A549 (cell line): ENCODE data around the gene TBX6. TPM values are rescaled to one million over a fixed set of nuclear protein-coding genes. Genes with fewer than 3 reads are reported as not detected.

Source experiments
- ATAC-seq, 2 experiments: fragments of 200-7000 bp in 1 of 2; fragments of >200 bp in 1 of 2; cut with Nextera tagmentation in 1 of 2; cut with Tn5 transposase in 1 of 2; 3 replicates each; pipeline versions ENCODE4 v1.8.0 to v1.9.1; 2018 to 2020; ENCODE audit warnings: mild to moderate bottlenecking in 1 of 2, moderate library complexity in 1 of 2
- CTCF ChIA-PET: fragments of 300-600 bp; sonication (Branson Sonifier 250); formaldehyde crosslinking; extraction: SDS; loops from one replicate; lab custom pipeline; 2021; ENCODE audit warnings: antibody characterized with exemption, inconsistent platforms; lab: Yijun Ruan, JAX
- POLR2A ChIA-PET: fragments of 350-600 bp; formaldehyde crosslinking; extraction: SDS; loops from one replicate; lab custom pipeline; 2021; ENCODE audit warnings: antibody characterized with exemption, inconsistent platforms; lab: Yijun Ruan, JAX
- DNase-seq, 2 experiments: peaks; one replicate each; pipeline versions ENCODE4 v3.0.0 to v3.0.0-alpha.2; 2011 to 2016; ENCODE audit warnings: low read depth in 1 of 2, low spot score in 1 of 2
- FAIRE-seq: peaks from 2 replicates; lab custom pipeline; 2011; peaks lifted over from hg19 to GRCh38; lab: Jason Lieb, UNC
- H3K27ac ChIP-seq, 2 experiments: fragments of >200 bp; sonication (Bioruptor Twin); formaldehyde crosslinking; 3 replicates each; pipeline ENCODE4 v1.5.1; 2016 to 2017
- H3K4me1 ChIP-seq: fragments of >200 bp; sonication (Bioruptor Twin); formaldehyde crosslinking; 3 replicates; pipeline ENCODE4 v1.6.1; 2016
- H3K4me2 ChIP-seq: fragments of >200 bp; sonication (Bioruptor Twin); formaldehyde crosslinking; 3 replicates; pipeline ENCODE4 v1.6.1; 2016
- H3K4me3 ChIP-seq: fragments of >200 bp; sonication (Bioruptor Twin); formaldehyde crosslinking; 3 replicates; pipeline ENCODE4 v1.5.1; 2016
- H3K9me3 ChIP-seq: fragments of >200 bp; sonication (Bioruptor Twin); formaldehyde crosslinking; 3 replicates; pipeline ENCODE4 v1.6.1; 2016
- CBX2 ChIP-seq: fragments of 200-600 bp; sonication (generic); IDR thresholded peaks from 2 replicates; pipeline ENCODE4 v1.6.1; 2016; ENCODE audit warnings: low read depth, mild to moderate bottlenecking, borderline replicate concordance
- CBX8 ChIP-seq: fragments of 200-600 bp; sonication (generic); IDR thresholded peaks from 2 replicates; pipeline ENCODE4 v1.6.1; 2016
- EHF ChIP-seq: fragments of 250-450 bp; sonication (Bioruptor Pico); IDR thresholded peaks from 2 replicates; pipeline ENCODE4 v1.5.0; 2020; ENCODE audit warnings: mild to moderate bottlenecking
- ESRRA ChIP-seq: fragments of 150-350 bp; IDR thresholded peaks from 2 replicates; pipeline ENCODE4 v1.6.1; 2014; ENCODE audit warnings: mild to moderate bottlenecking, low read length, borderline replicate concordance
- FOSB ChIP-seq: fragments of 250-450 bp; sonication (Bioruptor Pico); IDR thresholded peaks from 2 replicates; pipeline ENCODE4 v1.5.0; 2020; ENCODE audit warnings: mild to moderate bottlenecking, moderate library complexity
- FOXS1 ChIP-seq: fragments of 250-450 bp; sonication (Bioruptor Pico); IDR thresholded peaks from 2 replicates; pipeline ENCODE4 v1.5.0; 2020; ENCODE audit warnings: mild to moderate bottlenecking, moderate library complexity
- HDAC2 ChIP-seq: fragments of 200-600 bp; sonication (generic); IDR thresholded peaks from 2 replicates; pipeline ENCODE4 v1.6.1; 2016
- HOXB5 ChIP-seq: fragments of 250-450 bp; sonication (Bioruptor Pico); IDR thresholded peaks from 2 replicates; pipeline ENCODE4 v1.5.0; 2020; ENCODE audit warnings: mild to moderate bottlenecking, moderate library complexity
- JUN ChIP-seq, 2 experiments: fragments of >200 bp; sonication (Bioruptor Twin); formaldehyde crosslinking; IDR thresholded peaks; 2 replicates in 1 of 2; 3 replicates in 1 of 2; pipeline ENCODE4 v1.6.1; 2016 to 2017
- MAZ ChIP-seq: fragments of 150-350 bp; IDR thresholded peaks from 2 replicates; pipeline ENCODE4 v1.6.1; 2014; ENCODE audit warnings: antibody characterized with exemption, low read depth, low read length, borderline replicate concordance
- NFE2L2 ChIP-seq: fragments of 150-350 bp; conservative IDR thresholded peaks from 2 replicates; pipeline ENCODE4 v1.6.1; 2014; ENCODE audit warnings: low read length
- NR3C1 ChIP-seq: fragments of >200 bp; sonication (Bioruptor Twin); formaldehyde crosslinking; IDR thresholded peaks from 3 replicates; pipeline ENCODE4 v1.6.1; 2017
- RNF2 ChIP-seq: fragments of 200-600 bp; sonication (generic); IDR thresholded peaks from 2 replicates; pipeline ENCODE4 v1.6.1; 2016; ENCODE audit warnings: low read depth, mild to moderate bottlenecking, antibody characterized with exemption, moderate library complexity, borderline replicate concordance
- SMC3 ChIP-seq: fragments of >200 bp; sonication (Bioruptor Twin); formaldehyde crosslinking; IDR thresholded peaks from 3 replicates; pipeline ENCODE4 v1.6.1; 2018; ENCODE audit warnings: inconsistent platforms
- SREBF2 ChIP-seq: fragments of 450-650 bp; IDR thresholded peaks from 2 replicates; pipeline ENCODE4 v1.6.1; 2014; ENCODE audit warnings: mild to moderate bottlenecking, moderate library complexity
- ZNF302 ChIP-seq: fragments of 250-450 bp; sonication (Bioruptor Pico); IDR thresholded peaks from 2 replicates; pipeline ENCODE4 v1.9.0; 2021; ENCODE audit warnings: inconsistent platforms, mild to moderate bottlenecking, moderate library complexity
- WGBS: methylation state at CpG from one replicate; pipeline ENCODE4 v1.1.6; 2017; ENCODE audit errors: missing lambda C conversion rate; 5-methylcytosine and 5-hydroxymethylcytosine counted together
- polyA plus RNA-seq, 4 experiments: library from polyadenylated mRNA; depleted of rRNA in 3 of 4; stranded (reverse); fragments of >200 nt; fragmentation: RNase III in 1 of 4; extraction: RNeasy Plus Mini Kit Qiagen cat#74134 plus additional on column Dnase treatment in 1 of 4; gene quantifications; 2 replicates in 3 of 4; 3 replicates in 1 of 4; pipeline ENCODE4 v1.2.3, GENCODE V29; 2011 to 2017
- TF ChIP-seq, protein P1 (sequence below): fragments of >200 bp; sonication (Bioruptor Twin); formaldehyde crosslinking; IDR thresholded peaks from 2 replicates; pipeline ENCODE4 v1.6.1; 2016
- TF ChIP-seq, protein P2 (sequence below): IDR thresholded peaks from 2 replicates; pipeline ENCODE4 v1.6.1; 2012; ENCODE audit warnings: low read depth, borderline replicate concordance
- TF ChIP-seq, protein P3 (sequence below): fragments of >200 bp; sonication (Bioruptor Twin); formaldehyde crosslinking; IDR thresholded peaks from 3 replicates; pipeline ENCODE4 v1.6.1; 2016
- TF ChIP-seq, protein P4 (sequence below): fragments of >200 bp; sonication (Bioruptor Twin); formaldehyde crosslinking; IDR thresholded peaks from 3 replicates; pipeline ENCODE4 v1.5.1; 2016
- TF ChIP-seq, protein P5 (sequence below): IDR thresholded peaks from 2 replicates; pipeline ENCODE4 v1.6.1; 2012
- TF ChIP-seq, protein P6 (sequence below): IDR thresholded peaks from 2 replicates; pipeline ENCODE4 v1.6.1; 2012

TBX6 gene
- polyA plus RNA-seq, 2 of the 4 experiments (the other 2 are of a cell fraction), result 0.14 to 0.63 TPM

DNA sequence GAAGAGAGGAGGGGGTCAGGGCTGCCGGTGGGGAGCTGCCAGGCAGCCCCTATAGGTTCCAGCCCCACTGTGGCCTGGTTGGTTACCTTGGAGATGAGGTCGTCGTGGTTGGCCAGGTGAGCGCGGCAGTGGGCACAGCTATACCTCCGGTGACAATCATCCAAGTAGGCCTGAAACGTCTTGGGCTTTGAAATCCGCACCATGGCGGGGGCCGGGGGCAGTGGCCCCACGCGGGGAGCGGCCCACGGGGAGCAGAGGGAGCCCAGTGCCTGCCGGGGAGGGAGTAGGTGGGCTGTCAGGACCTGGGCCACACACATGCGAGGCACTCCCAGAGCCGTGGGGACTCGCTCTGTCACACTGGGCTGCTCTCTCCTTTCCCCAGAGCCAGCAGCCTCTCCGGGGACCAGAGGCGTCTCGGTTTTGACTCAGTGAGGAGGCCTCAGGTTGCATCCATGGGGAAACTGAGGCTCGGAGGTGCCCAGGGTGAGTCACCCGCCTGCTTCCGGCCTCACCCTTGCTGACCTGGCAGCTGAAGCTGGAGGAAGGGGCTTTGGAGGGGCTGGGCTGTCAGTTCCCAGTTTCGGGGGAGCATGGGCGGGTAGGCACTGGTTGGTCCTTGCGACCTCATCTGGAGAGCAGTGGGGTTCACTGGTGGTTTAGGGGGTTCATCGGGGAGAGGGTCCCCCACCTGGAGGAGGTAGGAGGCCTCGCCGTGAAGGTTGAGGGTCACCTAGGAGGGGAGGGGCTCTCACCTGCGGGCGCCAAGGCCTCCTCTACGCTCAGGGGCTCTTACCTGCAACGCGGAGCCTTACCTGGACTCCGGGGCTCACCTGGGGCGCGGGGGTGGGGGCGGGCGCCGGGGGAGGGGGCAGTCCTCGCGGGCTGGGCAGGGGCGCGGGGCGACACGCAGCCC lies 3.7 kb upstream of the TBX6 start (continued):
- TF ChIP-seq ESRRA, result no peak
- TF ChIP-seq, protein P1, sequence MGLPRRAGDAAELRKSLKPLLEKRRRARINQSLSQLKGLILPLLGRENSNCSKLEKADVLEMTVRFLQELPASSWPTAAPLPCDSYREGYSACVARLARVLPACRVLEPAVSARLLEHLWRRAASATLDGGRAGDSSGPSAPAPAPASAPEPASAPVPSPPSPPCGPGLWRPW, result no peak

DNA sequence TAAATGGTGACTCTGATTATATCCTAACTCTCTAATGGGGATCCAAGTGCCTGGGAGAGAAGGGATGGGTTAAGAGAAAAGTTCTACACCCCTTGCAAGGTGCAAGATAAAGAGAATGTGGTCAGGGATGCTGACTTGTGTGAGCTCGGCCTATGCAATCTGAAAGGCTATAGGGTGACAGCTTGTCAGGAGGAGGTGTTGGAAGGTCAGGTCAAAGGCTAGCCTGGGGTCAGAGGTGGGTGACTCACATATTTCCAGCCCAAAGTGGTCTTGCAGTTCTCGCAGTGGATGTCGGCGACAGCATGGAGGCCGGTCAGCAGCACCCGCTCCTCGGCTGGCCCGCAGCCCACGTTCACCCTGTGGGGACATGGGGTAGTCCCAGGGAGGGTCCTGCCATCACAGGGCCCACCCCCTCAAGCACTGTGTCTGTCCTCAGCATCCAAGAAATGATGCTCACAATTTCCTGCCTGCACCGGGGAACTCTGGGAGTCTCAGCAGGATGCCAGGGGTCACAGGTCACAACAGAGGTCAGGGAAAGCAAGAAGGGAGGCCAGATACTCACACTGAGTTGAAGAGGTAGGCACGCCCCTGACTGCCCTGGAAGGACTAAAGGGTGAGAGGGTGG lies 2.9 kb upstream of the TBX6 start:
- no peak overlapping the region for H3K27ac ChIP-seq
- TF ChIP-seq SMC3 (no peak), NR3C1 (no peak), MAZ (no peak), SREBF2 (no peak), NFE2L2 (no peak), RNF2 (no peak), FOXS1 (CRISPR knock-in tag) (no peak)
- TF ChIP-seq, protein P2, sequence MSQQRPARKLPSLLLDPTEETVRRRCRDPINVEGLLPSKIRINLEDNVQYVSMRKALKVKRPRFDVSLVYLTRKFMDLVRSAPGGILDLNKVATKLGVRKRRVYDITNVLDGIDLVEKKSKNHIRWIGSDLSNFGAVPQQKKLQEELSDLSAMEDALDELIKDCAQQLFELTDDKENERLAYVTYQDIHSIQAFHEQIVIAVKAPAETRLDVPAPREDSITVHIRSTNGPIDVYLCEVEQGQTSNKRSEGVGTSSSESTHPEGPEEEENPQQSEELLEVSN, result no peak
- TF ChIP-seq, protein P3, sequence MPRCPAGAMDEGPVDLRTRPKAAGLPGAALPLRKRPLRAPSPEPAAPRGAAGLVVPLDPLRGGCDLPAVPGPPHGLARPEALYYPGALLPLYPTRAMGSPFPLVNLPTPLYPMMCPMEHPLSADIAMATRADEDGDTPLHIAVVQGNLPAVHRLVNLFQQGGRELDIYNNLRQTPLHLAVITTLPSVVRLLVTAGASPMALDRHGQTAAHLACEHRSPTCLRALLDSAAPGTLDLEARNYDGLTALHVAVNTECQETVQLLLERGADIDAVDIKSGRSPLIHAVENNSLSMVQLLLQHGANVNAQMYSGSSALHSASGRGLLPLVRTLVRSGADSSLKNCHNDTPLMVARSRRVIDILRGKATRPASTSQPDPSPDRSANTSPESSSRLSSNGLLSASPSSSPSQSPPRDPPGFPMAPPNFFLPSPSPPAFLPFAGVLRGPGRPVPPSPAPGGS, result no peak
- TF ChIP-seq, protein P4, sequence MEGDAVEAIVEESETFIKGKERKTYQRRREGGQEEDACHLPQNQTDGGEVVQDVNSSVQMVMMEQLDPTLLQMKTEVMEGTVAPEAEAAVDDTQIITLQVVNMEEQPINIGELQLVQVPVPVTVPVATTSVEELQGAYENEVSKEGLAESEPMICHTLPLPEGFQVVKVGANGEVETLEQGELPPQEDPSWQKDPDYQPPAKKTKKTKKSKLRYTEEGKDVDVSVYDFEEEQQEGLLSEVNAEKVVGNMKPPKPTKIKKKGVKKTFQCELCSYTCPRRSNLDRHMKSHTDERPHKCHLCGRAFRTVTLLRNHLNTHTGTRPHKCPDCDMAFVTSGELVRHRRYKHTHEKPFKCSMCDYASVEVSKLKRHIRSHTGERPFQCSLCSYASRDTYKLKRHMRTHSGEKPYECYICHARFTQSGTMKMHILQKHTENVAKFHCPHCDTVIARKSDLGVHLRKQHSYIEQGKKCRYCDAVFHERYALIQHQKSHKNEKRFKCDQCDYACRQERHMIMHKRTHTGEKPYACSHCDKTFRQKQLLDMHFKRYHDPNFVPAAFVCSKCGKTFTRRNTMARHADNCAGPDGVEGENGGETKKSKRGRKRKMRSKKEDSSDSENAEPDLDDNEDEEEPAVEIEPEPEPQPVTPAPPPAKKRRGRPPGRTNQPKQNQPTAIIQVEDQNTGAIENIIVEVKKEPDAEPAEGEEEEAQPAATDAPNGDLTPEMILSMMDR, result no peak
- TF ChIP-seq, protein P5, sequence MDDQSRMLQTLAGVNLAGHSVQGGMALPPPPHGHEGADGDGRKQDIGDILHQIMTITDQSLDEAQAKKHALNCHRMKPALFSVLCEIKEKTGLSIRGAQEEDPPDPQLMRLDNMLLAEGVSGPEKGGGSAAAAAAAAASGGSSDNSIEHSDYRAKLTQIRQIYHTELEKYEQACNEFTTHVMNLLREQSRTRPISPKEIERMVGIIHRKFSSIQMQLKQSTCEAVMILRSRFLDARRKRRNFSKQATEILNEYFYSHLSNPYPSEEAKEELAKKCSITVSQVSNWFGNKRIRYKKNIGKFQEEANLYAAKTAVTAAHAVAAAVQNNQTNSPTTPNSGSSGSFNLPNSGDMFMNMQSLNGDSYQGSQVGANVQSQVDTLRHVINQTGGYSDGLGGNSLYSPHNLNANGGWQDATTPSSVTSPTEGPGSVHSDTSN, result no peak
- TF ChIP-seq, all 56 proteins: peak for 0
- no peak overlapping the region for H3K4me3 ChIP-seq
- WGBS, result 91% methylated on average over 11 of the region's 11 CpGs
- peaks cover 25% of the 10 kb centered on the region for H3K4me1 ChIP-seq
- H3K4me2 ChIP-seq, result no peak overlapping the region
- CTCF ChIA-PET, result interaction anchor here (2.3 to 9.6 kb wide), 5 partner anchors 11 to 63 kb away, joined by 6 to 153 read pairs (median 119); partner anchors contain the start of genes ALDOA, GDPD3 and PPP4C
- H3K9me3 ChIP-seq, result 0 out of 3 replicates have a peak, but pooled peaks cover 9% of the 10 kb centered on the region
- FAIRE-seq (no peak), ATAC-seq (no peak), DNase-seq (no peak)
- POLR2A ChIA-PET, result interaction anchor here (1.6 kb wide), 1 partner anchor 29 kb away, joined by 8 read pairs; the partner anchor contains the start of gene ALDOA

DNA sequence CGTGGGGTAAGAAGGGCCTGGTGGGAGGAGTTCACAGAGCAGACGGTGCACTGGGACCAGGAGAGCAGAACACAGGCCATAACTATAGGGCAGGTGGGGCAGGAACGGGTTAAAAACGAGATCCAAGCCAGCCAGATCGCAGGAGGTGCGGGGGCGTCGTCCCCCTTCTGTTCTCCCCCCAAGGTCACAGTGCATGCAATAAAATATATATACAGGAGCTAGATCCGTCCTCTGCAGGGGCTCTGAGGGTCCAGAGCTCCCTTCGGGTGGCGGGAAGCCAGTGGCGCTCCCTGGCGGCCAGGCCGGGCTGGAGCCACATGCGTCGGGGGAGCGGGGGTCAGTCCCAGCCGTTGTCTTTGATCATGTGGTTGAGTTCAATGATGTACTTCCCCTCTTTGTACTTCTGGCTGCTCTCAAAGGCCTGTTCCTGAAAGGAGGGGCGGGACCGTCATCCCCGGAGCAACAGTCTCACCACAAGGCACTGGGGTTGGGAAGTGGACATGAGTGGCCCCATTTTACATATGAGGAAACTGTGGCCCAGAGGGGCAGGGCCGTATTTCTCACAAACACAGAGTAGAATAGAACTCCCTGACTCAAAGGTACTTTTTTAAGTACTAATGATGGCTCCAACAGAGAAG lies 768 bp upstream of the TBX6 start:
- peak; percentile 53 to 77 for ATAC-seq
- peak; percentile 80 for TF ChIP-seq EHF (CRISPR knock-in tag)
- TF ChIP-seq MAZ, result 0 out of 2 replicates have a peak, but pooled peaks have one; percentile 40
- no peak for TF ChIP-seq CBX2
- peak; percentile 85; the same call in 1 of the 2 replicates for TF ChIP-seq HDAC2
- 0 out of 2 replicates have a peak, but pooled peaks have one; percentile 13 for TF ChIP-seq ESRRA
- TF ChIP-seq, protein P6, sequence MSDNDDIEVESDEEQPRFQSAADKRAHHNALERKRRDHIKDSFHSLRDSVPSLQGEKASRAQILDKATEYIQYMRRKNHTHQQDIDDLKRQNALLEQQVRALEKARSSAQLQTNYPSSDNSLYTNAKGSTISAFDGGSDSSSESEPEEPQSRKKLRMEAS, result peak; percentile 92
- TF ChIP-seq, protein P2, result peak; percentile 75; the same call in 1 of the 2 replicates
- no peak for TF ChIP-seq CBX8
- 0 out of 2 replicates have a peak, but pooled peaks have one; percentile 17 for TF ChIP-seq FOSB (CRISPR knock-in tag)
- no peak for TF ChIP-seq RNF2
- TF ChIP-seq ZNF302 (CRISPR knock-in tag), result peak; percentile 78; the same call in 1 of the 2 replicates
- TF ChIP-seq JUN (IDR thresholded peaks at IDR 0.05), result 0 out of 5 replicates have a peak, but pooled peaks of 1 of the 2 experiments have one; percentile 10
- peak; percentile 57; the same call in 1 of the 2 replicates for TF ChIP-seq HOXB5

More for the DNA sequence above, 768 bp upstream of the TBX6 start:
- H3K9me3 ChIP-seq, result 0 out of 3 replicates have a peak, but pooled peaks cover 9% of the 10 kb centered on the region
- peak overlapping the region; percentile 88 for H3K4me2 ChIP-seq
- FAIRE-seq (no peak), DNase-seq (peak; percentile 85 to 96)
- ChIA-PET POLR2A (interaction anchor here (0.7 to 4.9 kb wide), 4 partner anchors 16 to 40 kb away, joined by 3 to 67 read pairs (median 5); partner anchors contain the start of gene ALDOA), CTCF (interaction anchor here (0.6 to 9.6 kb wide), 46 partner anchors 9 to 545 kb away, joined by 3 to 153 read pairs (median 6); partner anchors contain the start of genes ALDOA, DCTPP1, GDPD3 and PPP4C)
- H3K4me1 ChIP-seq, result peaks cover 29% of the 10 kb centered on the region
- peak overlapping the region; percentile 59 for H3K4me3 ChIP-seq
- peak overlapping the region; percentile 79 to 94 for H3K27ac ChIP-seq
- whole genome bisulfite sequencing, result 9% methylated on average over 22 of the region's 22 CpGs
